D721Med (cell line): Measurements from ENCODE around the gene TAF1C.

Experiments used
- DNase-seq: peaks from one replicate; pipeline ENCODE4 v3.0.0; 2011; ENCODE audit warnings: low spot score; ENCODE audit not compliant: insufficient read length
- FAIRE-seq: peaks from 2 replicates; lab custom pipeline; 2011; peaks lifted over from hg19 to GRCh38; lab: Jason Lieb, UNC
- CTCF ChIP-seq: IDR thresholded peaks from 2 replicates; pipeline ENCODE4 v1.5.1; 2012; ENCODE audit warnings: mild to moderate bottlenecking, control low read depth; ENCODE audit not compliant: insufficient read depth; ENCODE audit errors: missing control alignments

Gene TAF1C

DNA sequence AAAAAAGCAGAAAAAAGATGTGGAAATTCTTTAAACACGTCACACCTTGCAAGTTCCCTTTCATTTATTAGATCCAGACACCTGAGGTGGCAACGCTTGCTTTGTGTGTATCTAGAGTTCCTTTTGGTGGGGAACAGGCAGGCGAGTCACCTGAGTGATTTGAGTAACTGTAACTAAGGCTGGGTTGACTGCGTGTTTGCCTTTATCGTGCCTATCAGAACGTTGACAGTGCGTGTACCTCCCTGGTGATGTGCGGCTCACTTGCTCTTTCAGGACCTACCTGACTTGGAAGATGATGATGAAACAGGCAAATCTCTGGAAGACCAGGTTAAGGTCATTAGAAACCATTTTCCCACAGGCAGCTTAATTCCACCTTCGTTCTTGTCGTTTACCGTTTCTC, 12.5 kb downstream of the TAF1C start:
- FAIRE-seq (no peak), DNase-seq (no peak)
- no peak for TF ChIP-seq CTCF

GRCh38 chr16:84169765-84170310, 17.0 kb downstream of the TAF1C start:
- no peak for FAIRE-seq

DNA sequence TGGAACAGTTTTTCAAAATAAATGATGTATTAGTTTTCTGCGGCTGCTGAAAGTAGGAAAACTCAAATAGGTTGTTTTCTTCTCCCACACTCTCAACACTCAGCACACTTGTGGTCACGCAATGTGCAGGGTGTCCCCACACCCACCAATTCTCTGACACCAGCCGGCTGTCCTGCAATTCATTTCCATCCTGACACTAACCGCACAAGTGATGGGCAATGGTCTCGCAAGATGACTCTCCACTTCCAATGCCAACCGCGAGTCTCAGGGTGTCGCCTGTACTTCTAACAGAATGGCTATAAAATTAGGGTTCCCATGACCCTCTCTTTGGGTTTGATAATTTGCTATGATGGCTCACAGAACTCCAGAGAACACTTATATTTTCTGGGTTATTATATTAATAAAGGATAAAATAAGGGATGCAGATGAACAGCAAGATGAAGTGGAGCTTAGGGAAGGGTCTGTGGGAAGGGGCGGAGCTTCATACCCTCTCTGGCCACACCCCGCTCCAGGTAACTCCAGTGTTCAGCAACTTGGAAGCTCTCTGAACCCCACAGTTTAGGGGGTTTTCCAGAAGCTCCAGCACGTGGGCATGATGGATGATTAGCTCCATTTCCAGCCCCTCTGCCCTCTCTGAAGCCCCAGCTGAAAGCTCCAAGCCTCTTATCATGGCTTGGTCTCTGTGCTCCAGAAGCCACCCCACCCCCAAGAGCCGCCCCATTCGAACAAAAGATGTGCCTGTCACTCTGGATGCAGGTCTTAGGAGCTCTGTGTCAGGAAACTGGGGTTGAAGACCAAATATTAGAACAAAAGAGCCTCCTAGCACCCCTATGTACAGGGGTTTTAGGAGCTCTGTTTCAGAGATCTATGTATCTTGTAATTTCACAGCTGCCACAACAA, 19.8 kb downstream of the TAF1C start:
- TF ChIP-seq CTCF: no peak
- no peak for FAIRE-seq
- DNase-seq: no peak

More at GRCh38 chr16:84169765-84170310, 17.0 kb downstream of the TAF1C start:
- TF ChIP-seq CTCF: no peak
- DNase-seq: no peak

DNA sequence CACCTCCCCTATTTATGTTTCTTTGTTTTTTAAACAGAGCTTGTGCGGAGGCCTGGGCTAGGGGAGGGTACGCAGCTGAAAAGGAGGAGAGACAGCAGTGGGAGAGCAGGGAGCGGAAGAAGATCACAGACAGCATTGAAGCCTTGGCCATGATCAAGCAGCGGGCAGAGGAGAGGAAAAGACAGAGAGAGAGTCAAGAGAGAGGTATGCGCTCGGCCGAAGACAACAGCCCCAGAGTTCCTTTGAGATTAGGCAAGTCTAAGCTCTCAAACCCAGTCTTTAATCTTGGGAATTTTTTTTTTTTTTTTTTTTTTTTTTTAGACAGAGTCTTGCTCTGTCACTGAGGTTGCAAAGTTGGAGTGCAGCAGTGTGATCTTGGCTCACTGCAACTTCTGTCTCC, 21.1 kb downstream of the TAF1C start:
- no peak for DNase-seq
- TF ChIP-seq CTCF: no peak
- FAIRE-seq: no peak

GRCh38 chr16:84161801-84162200, 25.1 kb downstream of the TAF1C start:
- no peak for TF ChIP-seq CTCF
- DNase-seq (no peak), FAIRE-seq (no peak)

DNA sequence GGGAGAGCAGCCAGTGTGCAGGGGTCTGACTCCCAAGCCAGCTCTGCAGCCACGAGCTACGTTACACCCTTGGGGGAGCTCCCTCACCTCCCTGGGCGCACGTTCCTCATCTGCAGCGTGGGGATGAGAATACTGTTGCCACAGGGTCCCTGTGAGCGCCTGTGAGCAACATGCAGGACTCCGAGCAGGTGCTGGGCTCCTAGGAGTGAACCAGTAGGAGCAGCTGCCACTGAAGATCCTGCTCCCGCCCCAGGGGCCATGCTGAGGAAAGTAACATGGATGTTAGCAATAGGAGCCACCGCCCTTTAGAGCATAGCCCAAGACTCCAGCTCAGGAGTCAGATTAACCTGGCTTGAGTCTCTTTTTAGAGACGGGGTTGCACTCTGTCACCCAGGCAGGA, 25.8 kb downstream of the TAF1C start:
- no peak for TF ChIP-seq CTCF
- DNase-seq (no peak), FAIRE-seq (no peak)

DNA sequence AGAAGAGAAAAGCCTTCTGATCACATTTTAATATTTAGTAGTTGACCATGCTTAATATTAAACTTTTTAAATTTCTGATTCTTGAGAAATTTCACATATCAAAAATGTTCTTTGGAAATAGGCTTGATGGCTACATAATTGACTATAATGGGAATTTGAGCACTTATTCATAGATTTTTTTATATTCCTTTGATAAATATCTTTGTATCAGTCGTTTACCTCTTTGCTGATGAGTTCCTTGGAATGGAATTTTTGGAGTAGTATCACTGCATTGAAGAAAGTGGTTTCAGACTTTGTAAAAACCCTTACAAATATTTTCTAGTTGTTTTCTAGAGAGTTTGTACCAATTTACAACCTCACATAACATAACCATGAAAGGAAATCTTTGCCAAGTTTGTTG, 27.1 kb downstream of the TAF1C start:
- TF ChIP-seq CTCF: no peak
- DNase-seq (no peak), FAIRE-seq (no peak)
